Measurements from ENCODE around the gene TBXA2R. TPM values are rescaled to one million over a fixed set of nuclear protein-coding genes. Genes with fewer than 3 reads are reported as not detected.
"Not testable (repeated sequence)": the region's sequence is repeated elsewhere in the genome, so short reads cannot be mapped to it uniquely, and the experiment has no call there.

Gene TBXA2R
- 1.7 TPM for polyA plus RNA-seq (ENCODE audit: insufficient read length)

GRCh38 chr19:3606690-3607289 lies at the start of gene TBXA2R:
TBXA2R (minus strand) TSS chr19:3606875; CDS start chr19:3600634, 6,241 bp downstream.
- DNase-seq (ENCODE audit: low read depth) = no peak

GRCh38 chr19:3656073-3656746 lies 49.5 kb upstream of the TBXA2R start:
- DNase-seq (ENCODE audit: low read depth) = no peak

GRCh38 chr19:3655402-3656072 lies 48.9 kb upstream of the TBXA2R start:
- no peak for DNase-seq (ENCODE audit: low read depth)

- DNase-seq (ENCODE audit: low read depth) = no peak
Measured at GRCh38 chr19:3653865-3654513, 47.3 kb upstream of the TBXA2R start.

GRCh38 chr19:3653081-3653795 lies 46.6 kb upstream of the TBXA2R start:
- no peak for DNase-seq (ENCODE audit: low read depth)

- no peak for DNase-seq (ENCODE audit: low read depth)
Measured at GRCh38 chr19:3652422-3652821, 45.7 kb upstream of the TBXA2R start.

- DNase-seq (ENCODE audit: low read depth) = no peak
Measured at GRCh38 chr19:3651684-3652083, 45.0 kb upstream of the TBXA2R start.

GRCh38 chr19:3649888-3650287 lies 43.2 kb upstream of the TBXA2R start:
- no peak for DNase-seq (ENCODE audit: low read depth)

GRCh38 chr19:3648037-3648905 lies 41.6 kb upstream of the TBXA2R start:
- no peak for DNase-seq (ENCODE audit: low read depth)

- not testable (repeated sequence) for DNase-seq (ENCODE audit: low read depth)
Measured at GRCh38 chr19:3647102-3647501, 40.4 kb upstream of the TBXA2R start.

- no peak for DNase-seq (ENCODE audit: low read depth)
Measured at GRCh38 chr19:3646336-3647092, 39.8 kb upstream of the TBXA2R start.

- no peak for DNase-seq (ENCODE audit: low read depth)
Measured at GRCh38 chr19:3645726-3646125, 39.1 kb upstream of the TBXA2R start.

- DNase-seq (ENCODE audit: low read depth) = no peak
Measured at GRCh38 chr19:3645067-3645396, 38.4 kb upstream of the TBXA2R start.

GRCh38 chr19:3644351-3645066 lies 37.8 kb upstream of the TBXA2R start:
- DNase-seq (ENCODE audit: low read depth) = no peak

GRCh38 chr19:3643674-3644313 lies 37.1 kb upstream of the TBXA2R start:
- no peak for DNase-seq (ENCODE audit: low read depth)

GRCh38 chr19:3642987-3643673 lies 36.5 kb upstream of the TBXA2R start:
- no peak for DNase-seq (ENCODE audit: low read depth)

- DNase-seq (ENCODE audit: low read depth) = no peak
Measured at GRCh38 chr19:3642296-3642695, 35.6 kb upstream of the TBXA2R start.

- DNase-seq (ENCODE audit: low read depth) = no peak
Measured at GRCh38 chr19:3641515-3642269, 35.0 kb upstream of the TBXA2R start.
